ENCODE measurements around the gene FBXO9. TPM values are rescaled to one million over a fixed set of nuclear protein-coding genes. Genes with fewer than 3 reads are reported as not detected.

FBXO9 gene
- total and polyA plus RNA-seq, 10 of the 15 experiments (the other 5 are each of a cell fraction or from before 2014, with no cell fraction given): 9.9 to 68.9 (median 31.3) TPM

DNA sequence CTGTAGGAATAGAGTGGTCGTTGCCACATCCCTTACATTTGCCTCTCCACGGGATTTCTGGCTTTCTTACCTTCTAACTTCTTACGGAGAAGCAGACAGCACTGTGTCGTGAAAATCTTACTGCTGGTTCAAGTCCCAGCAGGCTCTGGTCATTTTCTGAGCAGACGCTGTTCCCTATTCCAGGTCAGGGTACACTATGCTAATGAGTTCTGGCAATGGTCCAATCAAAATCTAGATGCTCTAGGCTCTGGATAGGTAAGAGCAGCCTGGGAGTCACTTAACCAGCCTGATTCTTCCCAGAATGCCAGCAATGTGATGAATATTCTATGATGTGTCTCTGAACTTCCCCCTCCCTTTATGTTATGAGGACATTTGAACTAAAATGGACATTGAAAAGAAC lies 83.5 kb downstream of the FBXO9 start, which contains the start of gene GCM1 (continued):
- no peak for TF ChIP-seq E2F8 (IDR thresholded peaks at IDR 0.05; ENCODE audit: low read depth, partially characterized antibody)
- TF ChIP-seq HCFC1 (IDR thresholded peaks at IDR 0.05; ENCODE audit: low read length): no peak
- TF ChIP-seq JUNB (IDR thresholded peaks at IDR 0.05): no peak
- TF ChIP-seq BACH1 (IDR thresholded peaks at IDR 0.05; ENCODE audit: borderline replicate concordance): no peak
- TF ChIP-seq, protein P1, sequence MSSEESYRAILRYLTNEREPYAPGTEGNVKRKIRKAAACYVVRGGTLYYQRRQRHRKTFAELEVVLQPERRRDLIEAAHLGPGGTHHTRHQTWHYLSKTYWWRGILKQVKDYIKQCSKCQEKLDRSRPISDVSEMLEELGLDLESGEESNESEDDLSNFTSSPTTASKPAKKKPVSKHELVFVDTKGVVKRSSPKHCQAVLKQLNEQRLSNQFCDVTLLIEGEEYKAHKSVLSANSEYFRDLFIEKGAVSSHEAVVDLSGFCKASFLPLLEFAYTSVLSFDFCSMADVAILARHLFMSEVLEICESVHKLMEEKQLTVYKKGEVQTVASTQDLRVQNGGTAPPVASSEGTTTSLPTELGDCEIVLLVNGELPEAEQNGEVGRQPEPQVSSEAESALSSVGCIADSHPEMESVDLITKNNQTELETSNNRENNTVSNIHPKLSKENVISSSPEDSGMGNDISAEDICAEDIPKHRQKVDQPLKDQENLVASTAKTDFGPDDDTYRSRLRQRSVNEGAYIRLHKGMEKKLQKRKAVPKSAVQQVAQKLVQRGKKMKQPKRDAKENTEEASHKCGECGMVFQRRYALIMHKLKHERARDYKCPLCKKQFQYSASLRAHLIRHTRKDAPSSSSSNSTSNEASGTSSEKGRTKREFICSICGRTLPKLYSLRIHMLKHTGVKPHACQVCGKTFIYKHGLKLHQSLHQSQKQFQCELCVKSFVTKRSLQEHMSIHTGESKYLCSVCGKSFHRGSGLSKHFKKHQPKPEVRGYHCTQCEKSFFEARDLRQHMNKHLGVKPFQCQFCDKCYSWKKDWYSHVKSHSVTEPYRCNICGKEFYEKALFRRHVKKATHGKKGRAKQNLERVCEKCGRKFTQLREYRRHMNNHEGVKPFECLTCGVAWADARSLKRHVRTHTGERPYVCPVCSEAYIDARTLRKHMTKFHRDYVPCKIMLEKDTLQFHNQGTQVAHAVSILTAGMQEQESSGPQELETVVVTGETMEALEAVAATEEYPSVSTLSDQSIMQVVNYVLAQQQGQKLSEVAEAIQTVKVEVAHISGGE (CRISPR knock-in tag; IDR thresholded peaks at IDR 0.05): no peak

Small RNA genes lying within 50 kb of the gene (small RNA-seq; reads per million reads assigned to genes)
- not detected for gene RN7SL244P

Other genes starting within 250 kb of the FBXO9 start
- not detected in 2 replicates for gene GSTA5, start 224.6 kb upstream of the FBXO9 start, total RNA-seq (2014; rRNA removed)
- gene GSTA5, start 224.6 kb upstream of the FBXO9 start, total RNA-seq (2014; rRNA removed; fragmentation: Illumina TruSeq; extraction: Trizol): not detected in 2 replicates
- not detected in 2 replicates for gene GSTA5, start 224.6 kb upstream of the FBXO9 start, total RNA-seq (2021)
- not detected in 2 replicates for gene GSTA5, start 224.6 kb upstream of the FBXO9 start, polyA plus RNA-seq (2011; rRNA removed)
- gene GSTA5, start 224.6 kb upstream of the FBXO9 start, polyA plus RNA-seq (2014; fragmentation: Illumina TruSeq; extraction: Trizol): not detected in 2 replicates
- not detected for gene GSTA5, start 224.6 kb upstream of the FBXO9 start, polyA plus RNA-seq (2014; fragmentation: Nextera tagmentation; extraction: Ambion mirVana)
- not detected in 2 replicates for gene GSTA5, start 224.6 kb upstream of the FBXO9 start, polyA plus RNA-seq (2014; rRNA removed)
- gene GSTA5, start 224.6 kb upstream of the FBXO9 start, polyA plus RNA-seq (2016; fragmentation: Nextera tagmentation; extraction: Ambion mirVana): not detected
- gene GSTA3, start 155.7 kb upstream of the FBXO9 start, total RNA-seq (2014; rRNA removed): not detected in 2 replicates
- not detected in 2 replicates for gene GSTA3, start 155.7 kb upstream of the FBXO9 start, total RNA-seq (2014; rRNA removed; fragmentation: Illumina TruSeq; extraction: Trizol)
- not detected in 2 replicates for gene GSTA3, start 155.7 kb upstream of the FBXO9 start, total RNA-seq (2021)
- gene GSTA3, start 155.7 kb upstream of the FBXO9 start, polyA plus RNA-seq (2011; rRNA removed): not detected in 2 replicates
- gene GSTA3, start 155.7 kb upstream of the FBXO9 start, polyA plus RNA-seq (2014; fragmentation: Illumina TruSeq; extraction: Trizol): not detected in 2 replicates
- not detected for gene GSTA3, start 155.7 kb upstream of the FBXO9 start, polyA plus RNA-seq (2014; fragmentation: Nextera tagmentation; extraction: Ambion mirVana)
- not detected in 2 replicates for gene GSTA3, start 155.7 kb upstream of the FBXO9 start, polyA plus RNA-seq (2014; rRNA removed)
- not detected for gene GSTA3, start 155.7 kb upstream of the FBXO9 start, polyA plus RNA-seq (2016; fragmentation: Nextera tagmentation; extraction: Ambion mirVana)
- 2.9 and 5.3 TPM in 2 replicates for gene GSTA4, start 70.1 kb upstream of the FBXO9 start, total RNA-seq (2014; rRNA removed)
- gene GSTA4, start 70.1 kb upstream of the FBXO9 start, total RNA-seq (2014; rRNA removed; fragmentation: Illumina TruSeq; extraction: Trizol): 3.9 and 5.4 TPM in 2 replicates
- gene GSTA4, start 70.1 kb upstream of the FBXO9 start, total RNA-seq (2021): 3.4 and 4.7 TPM in 2 replicates
- gene GSTA4, start 70.1 kb upstream of the FBXO9 start, polyA plus RNA-seq (2011; rRNA removed): 1.9 and 2.7 TPM in 2 replicates
- 5.7 and 11.6 TPM in 2 replicates for gene GSTA4, start 70.1 kb upstream of the FBXO9 start, polyA plus RNA-seq (2014; fragmentation: Illumina TruSeq; extraction: Trizol)
- 1 to 10 TPM; 8.6 to 9.7 TPM for gene GSTA4, start 70.1 kb upstream of the FBXO9 start, polyA plus RNA-seq (2014; fragmentation: Nextera tagmentation; extraction: Ambion mirVana)
- gene GSTA4, start 70.1 kb upstream of the FBXO9 start, polyA plus RNA-seq (2014; rRNA removed): 4.5 TPM in 2 replicates
- 1 to 10 TPM; 4.4 TPM for gene GSTA4, start 70.1 kb upstream of the FBXO9 start, polyA plus RNA-seq (2016; fragmentation: Nextera tagmentation; extraction: Ambion mirVana)
- gene CILK1, start 3.6 kb upstream of the FBXO9 start, total RNA-seq (2014; rRNA removed): 2.9 and 3.2 TPM in 2 replicates
- gene CILK1, start 3.6 kb upstream of the FBXO9 start, total RNA-seq (2014; rRNA removed; fragmentation: Illumina TruSeq; extraction: Trizol): 4.3 and 4.7 TPM in 2 replicates
- gene CILK1, start 3.6 kb upstream of the FBXO9 start, total RNA-seq (2021): 4.1 and 4.7 TPM in 2 replicates
- 8.8 and 11.0 TPM in 2 replicates for gene CILK1, start 3.6 kb upstream of the FBXO9 start, polyA plus RNA-seq (2011; rRNA removed)
- 4.4 and 5.7 TPM in 2 replicates for gene CILK1, start 3.6 kb upstream of the FBXO9 start, polyA plus RNA-seq (2014; fragmentation: Illumina TruSeq; extraction: Trizol)
- gene CILK1, start 3.6 kb upstream of the FBXO9 start, polyA plus RNA-seq (2014; fragmentation: Nextera tagmentation; extraction: Ambion mirVana): 1 to 10 TPM; 1.3 to 1.9 TPM
- gene CILK1, start 3.6 kb upstream of the FBXO9 start, polyA plus RNA-seq (2014; rRNA removed): 3.0 and 3.2 TPM in 2 replicates
- gene CILK1, start 3.6 kb upstream of the FBXO9 start, polyA plus RNA-seq (2016; fragmentation: Nextera tagmentation; extraction: Ambion mirVana): 1 to 10 TPM; 2.8 to 3.1 TPM
- 0.16 TPM in 1 of 2 replicates, not detected in the other for gene GCM1, start 83.4 kb downstream of the FBXO9 start, total RNA-seq (2014; rRNA removed)
- 0.04 and 0.09 TPM in 2 replicates for gene GCM1, start 83.4 kb downstream of the FBXO9 start, total RNA-seq (2014; rRNA removed; fragmentation: Illumina TruSeq; extraction: Trizol)
- gene GCM1, start 83.4 kb downstream of the FBXO9 start, total RNA-seq (2021): 0.11 TPM in 1 of 2 replicates, not detected in the other
- 0.07 and 0.08 TPM in 2 replicates for gene GCM1, start 83.4 kb downstream of the FBXO9 start, polyA plus RNA-seq (2011; rRNA removed)
- gene GCM1, start 83.4 kb downstream of the FBXO9 start, polyA plus RNA-seq (2014; fragmentation: Illumina TruSeq; extraction: Trizol): 0.04 and 0.19 TPM in 2 replicates
- under 1 TPM in 1 of 2 experiments, not detected in 1; 0.05 TPM for gene GCM1, start 83.4 kb downstream of the FBXO9 start, polyA plus RNA-seq (2014; fragmentation: Nextera tagmentation; extraction: Ambion mirVana)
- 0.05 and 0.10 TPM in 2 replicates for gene GCM1, start 83.4 kb downstream of the FBXO9 start, polyA plus RNA-seq (2014; rRNA removed)
- gene GCM1, start 83.4 kb downstream of the FBXO9 start, polyA plus RNA-seq (2016; fragmentation: Nextera tagmentation; extraction: Ambion mirVana): not detected